ENCODE data around the gene PDIA2. TPM values are rescaled to one million over a fixed set of nuclear protein-coding genes. Genes with fewer than 3 reads are reported as not detected.

Gene PDIA2
- total RNA-seq: 10 to 100 TPM in 3 of 8 experiments, 1 to 10 TPM in 2, under 1 TPM in 1, not detected in 2; 0.35 to 18.5 (median 9.1) TPM

- H3K27ac ChIP-seq: no peak within 1 kb of the TSS
- in situ Hi-C loops (cut with MboI; ENCODE audit: low pct_unique_long_range_greater_than_20kb in 2 of 9, low sequenced_read_pairs in 9 of 9, unreplicated experiment in 9 of 9): no loop called here
- no peak within 1 kb of the TSS for H3K4me3 ChIP-seq
- H3K4me1 ChIP-seq (replicated peaks in 1 of 2): peaks cover 8 to 12% of the 10 kb centered on the region in 2 donors
- ATAC-seq (replicated peaks in 6 of 8): peak in 2 of 8 experiments; percentile 6 to 18
- WGBS, 10 experiments: 70% methylated on average over 2 of the region's 25 CpGs; no CpG with 5 or more reads in 9 of the 10 experiments
These were observed at the start of gene PDIA2 for GRCh38 chr16:283033-283805. Gene PDIA2, plus strand, starts transcription at chr16:283164. Its CDS starts 6 bp downstream, at chr16:283170.

- no peaks in the 10 kb centered on the region for H3K4me1 ChIP-seq (replicated peaks in 1 of 2)
- peak; percentile 76 to 89 (median 80) for ATAC-seq (replicated peaks in 6 of 8)
- WGBS, 10 experiments: 0 to 4% methylated on average over 2 to 5 of the region's 85 CpGs; no CpG with 5 or more reads in 8 of the 10 experiments
These were observed 48.3 kb upstream of the PDIA2 start, which contains the start of gene FAM234A for GRCh38 chr16:234468-235305. Gene FAM234A, plus strand, starts transcription at chr16:234821. Its CDS starts 19,593 bp downstream, at chr16:254414.

GRCh38 chr16:239948-240277 is 43.1 kb upstream of the PDIA2 start:
- Histone ChIP-seq H3K27ac (no peak overlapping the region), H3K4me1 (replicated peaks in 1 of 2) (no peaks in the 10 kb centered on the region), H3K4me3 (no peak overlapping the region)
- ATAC-seq (replicated peaks in 6 of 8): no peak
- WGBS, 10 experiments: 0 to 100% (median 76%) methylated on average over 1 to 3 of the region's 3 CpGs; no CpG with 5 or more reads in 2 of the 10 experiments
- in situ Hi-C loops (cut with MboI; ENCODE audit: low pct_unique_long_range_greater_than_20kb in 2 of 9, low sequenced_read_pairs in 9 of 9, unreplicated experiment in 9 of 9): no loop called here

More at GRCh38 chr16:234468-235305, 48.3 kb upstream of the PDIA2 start, which contains the start of gene FAM234A:
- peak within 1 kb of the TSS; percentile 61 to 84 (median 80) for H3K4me3 ChIP-seq
- peak within 1 kb of the TSS; percentile 90 to 91 for H3K27ac ChIP-seq
- in situ Hi-C loops (cut with MboI; ENCODE audit: low pct_unique_long_range_greater_than_20kb in 2 of 9, low sequenced_read_pairs in 9 of 9, unreplicated experiment in 9 of 9): no loop called here

- in situ Hi-C loops (cut with MboI; ENCODE audit: low pct_unique_long_range_greater_than_20kb in 2 of 9, low sequenced_read_pairs in 9 of 9, unreplicated experiment in 9 of 9): no loop called here
- 0 to 100% (median 93%) methylated on average over 1 to 4 of the region's 8 CpGs; no CpG with 5 or more reads in 2 of the 10 experiments for WGBS, 10 experiments
- Histone ChIP-seq H3K4me3 (no peak overlapping the region), H3K27ac (no peak overlapping the region), H3K4me1 (replicated peaks in 1 of 2) (no peaks in the 10 kb centered on the region)
- no peak for ATAC-seq (replicated peaks in 6 of 8)
These were observed 42.4 kb upstream of the PDIA2 start for GRCh38 chr16:240559-240958.

- Histone ChIP-seq H3K27ac (no peak overlapping the region), H3K4me1 (replicated peaks in 1 of 2) (no peaks in the 10 kb centered on the region), H3K4me3 (no peak overlapping the region)
- no peak for ATAC-seq (replicated peaks in 6 of 8)
- in situ Hi-C loops (cut with MboI; ENCODE audit: low pct_unique_long_range_greater_than_20kb in 2 of 9, low sequenced_read_pairs in 9 of 9, unreplicated experiment in 9 of 9): no loop called here
- WGBS, 10 experiments: 40 to 100% (median 92%) methylated on average over 1 to 9 of the region's 10 CpGs; no CpG with 5 or more reads in 1 of the 10 experiments
These were observed 40.7 kb upstream of the PDIA2 start for GRCh38 chr16:242281-242680.

GRCh38 chr16:243348-243747 is 39.6 kb upstream of the PDIA2 start:
- Histone ChIP-seq H3K4me3 (no peak overlapping the region), H3K4me1 (replicated peaks in 1 of 2) (no peaks in the 10 kb centered on the region), H3K27ac (no peak overlapping the region)
- WGBS, 10 experiments: 73 to 100% (median 100%) methylated on average over 1 to 4 of the region's 4 CpGs; no CpG with 5 or more reads in 1 of the 10 experiments
- in situ Hi-C loops (cut with MboI; ENCODE audit: low pct_unique_long_range_greater_than_20kb in 2 of 9, low sequenced_read_pairs in 9 of 9, unreplicated experiment in 9 of 9): no loop called here
- no peak for ATAC-seq (replicated peaks in 6 of 8)

- Histone ChIP-seq H3K4me1 (replicated peaks in 1 of 2) (no peaks in the 10 kb centered on the region), H3K4me3 (no peak overlapping the region), H3K27ac (no peak overlapping the region)
- in situ Hi-C loops (cut with MboI; ENCODE audit: low pct_unique_long_range_greater_than_20kb in 2 of 9, low sequenced_read_pairs in 9 of 9, unreplicated experiment in 9 of 9): no loop called here
- no peak for ATAC-seq (replicated peaks in 6 of 8)
- WGBS, 10 experiments: 79 to 95% (median 93%) methylated on average over 1 to 8 of the region's 9 CpGs; no CpG with 5 or more reads in 3 of the 10 experiments
These were observed 37.9 kb upstream of the PDIA2 start for GRCh38 chr16:245105-245504.

GRCh38 chr16:247027-247426 is 35.9 kb upstream of the PDIA2 start:
- in situ Hi-C loops (cut with MboI; ENCODE audit: low pct_unique_long_range_greater_than_20kb in 2 of 9, low sequenced_read_pairs in 9 of 9, unreplicated experiment in 9 of 9): no loop called here
- H3K27ac ChIP-seq: no peak overlapping the region
- WGBS, 10 experiments: 90 to 100% (median 93%) methylated on average over 1 to 7 of the region's 12 CpGs; no CpG with 5 or more reads in 6 of the 10 experiments
- no peak for ATAC-seq (replicated peaks in 6 of 8)
- no peak overlapping the region for H3K4me3 ChIP-seq
- H3K4me1 ChIP-seq (replicated peaks in 1 of 2): no peaks in the 10 kb centered on the region

- no peak overlapping the region for H3K27ac ChIP-seq
- ATAC-seq (replicated peaks in 6 of 8): no peak
- no peaks in the 10 kb centered on the region for H3K4me1 ChIP-seq (replicated peaks in 1 of 2)
- in situ Hi-C loops (cut with MboI; ENCODE audit: low pct_unique_long_range_greater_than_20kb in 2 of 9, low sequenced_read_pairs in 9 of 9, unreplicated experiment in 9 of 9): no loop called here
- 17 to 100% (median 88%) methylated on average over 1 to 7 of the region's 12 CpGs; no CpG with 5 or more reads in 4 of the 10 experiments for WGBS, 10 experiments
- no peak overlapping the region for H3K4me3 ChIP-seq
These were observed 33.5 kb upstream of the PDIA2 start for GRCh38 chr16:249431-249830.

- in situ Hi-C loops (cut with MboI; ENCODE audit: low pct_unique_long_range_greater_than_20kb in 2 of 9, low sequenced_read_pairs in 9 of 9, unreplicated experiment in 9 of 9): no loop called here
- Histone ChIP-seq H3K4me3 (no peak overlapping the region), H3K27ac (no peak overlapping the region), H3K4me1 (replicated peaks in 1 of 2) (no peaks in the 10 kb centered on the region)
- ATAC-seq (replicated peaks in 6 of 8): peak in 1 of 8 experiments; percentile 38
- WGBS, 10 experiments: 59 to 95% (median 89%) methylated on average over 3 to 23 of the region's 30 CpGs
These were observed 30.3 kb upstream of the PDIA2 start for GRCh38 chr16:252366-253337.

GRCh38 chr16:253833-254232 is 29.1 kb upstream of the PDIA2 start:
- 40 to 100% (median 93%) methylated on average over 1 to 5 of the region's 6 CpGs; no CpG with 5 or more reads in 4 of the 10 experiments for WGBS, 10 experiments
- Histone ChIP-seq H3K4me1 (replicated peaks in 1 of 2) (no peaks in the 10 kb centered on the region), H3K27ac (no peak overlapping the region), H3K4me3 (no peak overlapping the region)
- ATAC-seq (replicated peaks in 6 of 8): peak in 1 of 8 experiments; percentile 24
- in situ Hi-C loops (cut with MboI; ENCODE audit: low pct_unique_long_range_greater_than_20kb in 2 of 9, low sequenced_read_pairs in 9 of 9, unreplicated experiment in 9 of 9): no loop called here

- no peak for ATAC-seq (replicated peaks in 6 of 8)
- Histone ChIP-seq H3K27ac (no peak overlapping the region), H3K4me1 (replicated peaks in 1 of 2) (no peaks in the 10 kb centered on the region), H3K4me3 (no peak overlapping the region)
- in situ Hi-C loops (cut with MboI; ENCODE audit: low pct_unique_long_range_greater_than_20kb in 2 of 9, low sequenced_read_pairs in 9 of 9, unreplicated experiment in 9 of 9): no loop called here
- WGBS, 10 experiments: 85 to 100% (median 100%) methylated on average over 1 to 14 of the region's 25 CpGs; no CpG with 5 or more reads in 3 of the 10 experiments
These were observed 28.5 kb upstream of the PDIA2 start for GRCh38 chr16:254461-254860.

Measured in motor neuron (in vitro differentiated cells).